H1 (cell line): ENCODE measurements around the gene DPP10. TPM values are rescaled to one million over a fixed set of nuclear protein-coding genes. Genes with fewer than 3 reads are reported as not detected.

Source experiments
- BRCA1 ChIP-seq: IDR thresholded peaks from 2 replicates; pipeline ENCODE4 v1.6.1; 2012; ENCODE audit warnings: low read depth, low read length, improper control_type of control experiment
- HDAC2 ChIP-seq, 2 experiments: fragments of 300-600 bp in 1 of 2; sonication (generic) in 1 of 2; IDR thresholded peaks; 2 replicates each; pipeline ENCODE4 v1.6.1; 2011 to 2012; ENCODE audit warnings: low read depth in 2 of 2, low read length in 2 of 2, mild to moderate bottlenecking in 2 of 2, moderate library complexity in 2 of 2, borderline replicate concordance in 1 of 2, inconsistent platforms in 1 of 2
- polyA plus RNA-seq, 7 experiments: library from polyadenylated mRNA; depleted of rRNA in 3 of 7; stranded (reverse) in 5 of 7; unstranded in 2 of 7; fragments of >200 nt in 5 of 7; fragments of 200-250 nt in 2 of 7; gene quantifications; 1 replicate in 5 of 7; 2 replicates in 1 of 7; 4 replicates in 1 of 7; pipeline versions ENCODE4 v1.2.1 to v1.2.3, GENCODE V29; 2011 to 2013; ENCODE audit warnings: missing spikeins in 2 of 7, mixed read lengths in 2 of 7
- total RNA-seq: library from RNA; stranded (reverse); fragmentation: NEBNext Ultra II Directional; extraction: Animal tissue kit (Norgen Biotek cat#: 25700); gene quantifications from 2 replicates; pipeline ENCODE4 v1.2.1, GENCODE V29; 2021

The DPP10 gene
- total and polyA plus RNA-seq, 2 of the 8 experiments (the other 6 are each of a cell fraction or from before 2014, with no cell fraction given) = 3.3 to 7.2 TPM

DNA sequence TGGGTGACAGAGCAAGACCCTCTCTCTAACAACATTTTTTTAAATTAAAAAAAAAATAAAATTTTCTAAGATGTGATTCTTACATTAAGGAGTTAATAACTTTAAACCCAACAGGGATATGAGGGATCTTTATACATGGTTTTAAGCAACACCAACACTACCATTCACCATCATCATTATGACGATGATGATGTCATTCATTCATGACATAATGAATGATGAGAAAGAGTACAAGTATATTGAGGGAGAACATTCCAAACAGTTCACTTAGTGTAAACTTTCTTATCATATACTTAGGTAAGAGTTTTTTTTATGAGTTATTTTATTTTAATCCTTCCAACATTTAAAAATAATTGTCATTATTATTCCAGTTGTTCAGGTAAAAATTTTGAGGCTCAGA is 863.3 kb downstream of the DPP10 start (continued):
- TF ChIP-seq HDAC2 (IDR thresholded peaks at IDR 0.05; ENCODE audit: borderline replicate concordance in 1 of 2, low read depth in 2 of 2, low read length in 2 of 2) = no peak
- TF ChIP-seq BRCA1 = no peak
